NB4 (cell line): ENCODE results near the gene C11orf21.

Source experiments
- POLR2A ChIP-seq: IDR thresholded peaks from 2 replicates; pipeline ENCODE4 v1.6.1; 2011; ENCODE audit warnings: mild to moderate bottlenecking; ENCODE audit not compliant: insufficient read length; ENCODE audit errors: extremely low read depth
- TF ChIP-seq, protein P1 (sequence below): IDR thresholded peaks from one replicate; pipeline ENCODE4 v1.5.1; 2012; ENCODE audit warnings: low read depth, low read length

GRCh38 chr11:2275334-2276279 lies 26.1 kb downstream of the C11orf21 start:
- TF ChIP-seq, protein P1, sequence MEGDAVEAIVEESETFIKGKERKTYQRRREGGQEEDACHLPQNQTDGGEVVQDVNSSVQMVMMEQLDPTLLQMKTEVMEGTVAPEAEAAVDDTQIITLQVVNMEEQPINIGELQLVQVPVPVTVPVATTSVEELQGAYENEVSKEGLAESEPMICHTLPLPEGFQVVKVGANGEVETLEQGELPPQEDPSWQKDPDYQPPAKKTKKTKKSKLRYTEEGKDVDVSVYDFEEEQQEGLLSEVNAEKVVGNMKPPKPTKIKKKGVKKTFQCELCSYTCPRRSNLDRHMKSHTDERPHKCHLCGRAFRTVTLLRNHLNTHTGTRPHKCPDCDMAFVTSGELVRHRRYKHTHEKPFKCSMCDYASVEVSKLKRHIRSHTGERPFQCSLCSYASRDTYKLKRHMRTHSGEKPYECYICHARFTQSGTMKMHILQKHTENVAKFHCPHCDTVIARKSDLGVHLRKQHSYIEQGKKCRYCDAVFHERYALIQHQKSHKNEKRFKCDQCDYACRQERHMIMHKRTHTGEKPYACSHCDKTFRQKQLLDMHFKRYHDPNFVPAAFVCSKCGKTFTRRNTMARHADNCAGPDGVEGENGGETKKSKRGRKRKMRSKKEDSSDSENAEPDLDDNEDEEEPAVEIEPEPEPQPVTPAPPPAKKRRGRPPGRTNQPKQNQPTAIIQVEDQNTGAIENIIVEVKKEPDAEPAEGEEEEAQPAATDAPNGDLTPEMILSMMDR = no peak
- TF ChIP-seq POLR2A = no peak
